ENCODE measurements around the gene PLEKHG5. TPM values are rescaled to one million over a fixed set of nuclear protein-coding genes. Genes with fewer than 3 reads are reported as not detected.

PLEKHG5 gene
- 10 to 100 TPM in 4 of 10 donors, 1 to 10 TPM in 6; 6.9 to 15.1 (median 9.8) TPM for polyA plus RNA-seq (ENCODE audit: insufficient read length in 10 of 10)
- long read RNA-seq, donor 1: 0 reads
- long read RNA-seq, donor 2, full-length matches to known transcripts: 1 of 1 reads
- long read RNA-seq, donor 2, partial matches to known transcripts: 0 of 1 reads
- long read RNA-seq, donor 2, other reads (novel, unspliced or antisense): 0 of 1 reads
- long read RNA-seq, donor 3: 0 reads
- long read RNA-seq, donor 4: 0 reads
- long read RNA-seq, donor 5: 0 reads
- long read RNA-seq, donor 6: 0 reads
- long read RNA-seq, donor 7: 0 reads
- long read RNA-seq, donor 8: 0 reads
- long read RNA-seq, donor 9: 0 reads

DNA sequence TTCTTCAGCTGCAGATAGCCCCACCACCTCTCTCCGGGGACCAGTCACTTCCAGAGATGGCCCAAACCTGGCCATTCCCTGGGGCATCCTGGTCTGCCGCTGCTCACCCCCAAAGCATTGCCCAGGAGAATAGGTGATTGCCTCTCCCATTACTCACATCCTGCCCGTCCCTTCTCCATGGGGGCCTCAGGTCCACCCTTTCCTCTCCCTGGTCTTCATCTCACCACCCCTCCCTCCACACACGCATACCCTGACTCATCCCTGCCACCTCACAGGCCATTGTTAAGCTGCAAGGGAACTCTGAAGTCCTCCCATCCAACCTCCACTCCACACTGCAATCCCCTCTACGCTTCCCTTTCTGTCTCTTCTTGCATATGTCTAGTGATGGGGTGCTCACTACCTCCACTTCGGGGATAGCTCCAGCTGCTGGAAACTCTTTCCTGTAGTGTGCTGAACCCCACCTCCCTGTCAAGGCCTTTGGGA, at the start of gene PLEKHG5:
TSS of gene PLEKHG5 (minus strand) at position 188 of the 483 bp plus-strand sequence. CDS start 14,096 bp downstream, outside the sequence.
- peak in 1 of 3 donors; percentile 69 for DNase-seq

DNA sequence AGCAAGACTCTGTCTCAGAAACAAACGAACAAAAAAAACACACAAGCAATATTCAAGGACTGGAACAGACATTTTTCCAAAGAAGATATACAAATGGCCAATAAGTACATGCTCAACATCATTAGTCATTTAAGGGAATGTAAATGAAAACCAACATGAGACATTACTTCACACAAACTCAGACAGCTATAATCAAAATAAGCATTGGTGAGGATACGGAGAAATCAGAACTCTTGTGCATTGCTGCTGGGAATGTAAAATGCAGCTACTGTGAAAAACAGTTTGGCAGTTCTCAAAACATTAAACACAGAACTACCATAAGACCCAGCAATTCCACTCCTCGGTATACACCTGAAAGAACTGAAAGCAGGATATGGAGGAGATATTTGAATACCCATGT, 47.5 kb upstream of the PLEKHG5 start:
- DNase-seq: no peak

DNA sequence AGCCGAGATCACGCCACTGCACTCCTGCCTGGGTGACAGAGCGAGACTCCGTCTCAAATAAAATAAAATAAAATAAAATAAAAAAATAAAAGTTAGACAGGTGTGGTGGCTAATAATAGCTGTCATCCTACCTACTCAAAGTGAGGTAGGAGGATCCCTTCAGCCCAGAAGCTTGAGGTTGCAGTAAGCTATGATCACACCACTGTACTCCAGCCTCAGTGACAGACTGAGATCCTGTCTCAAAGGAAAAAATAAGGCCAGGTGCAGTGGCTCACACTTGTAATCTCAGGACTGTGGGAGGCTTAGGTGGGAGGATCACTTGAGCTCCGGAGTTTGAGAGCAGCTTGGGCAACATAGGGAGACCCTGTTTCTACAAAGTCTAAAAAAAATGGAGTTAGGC, 44.8 kb upstream of the PLEKHG5 start:
- no peak for DNase-seq

DNA sequence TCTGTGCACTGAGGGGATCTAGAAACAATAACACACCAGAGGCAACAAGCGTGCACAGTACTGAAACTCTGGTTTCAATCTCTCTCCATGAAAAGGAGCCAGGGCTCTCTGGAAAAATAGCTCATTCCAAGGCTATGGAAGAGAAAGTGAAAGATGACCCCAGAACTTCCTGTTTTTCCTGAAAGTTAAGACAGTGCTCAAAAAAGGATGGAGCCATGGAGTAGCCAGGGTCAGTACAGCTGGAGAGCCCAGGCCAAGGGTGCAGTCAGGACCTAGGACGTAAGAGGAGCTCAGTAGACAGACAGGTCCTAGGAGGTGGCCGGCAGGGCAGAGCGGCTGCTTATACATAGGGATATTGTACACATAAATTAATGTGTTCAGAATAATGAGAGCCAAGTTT, 43.7 kb upstream of the PLEKHG5 start:
- no peak for DNase-seq

DNA sequence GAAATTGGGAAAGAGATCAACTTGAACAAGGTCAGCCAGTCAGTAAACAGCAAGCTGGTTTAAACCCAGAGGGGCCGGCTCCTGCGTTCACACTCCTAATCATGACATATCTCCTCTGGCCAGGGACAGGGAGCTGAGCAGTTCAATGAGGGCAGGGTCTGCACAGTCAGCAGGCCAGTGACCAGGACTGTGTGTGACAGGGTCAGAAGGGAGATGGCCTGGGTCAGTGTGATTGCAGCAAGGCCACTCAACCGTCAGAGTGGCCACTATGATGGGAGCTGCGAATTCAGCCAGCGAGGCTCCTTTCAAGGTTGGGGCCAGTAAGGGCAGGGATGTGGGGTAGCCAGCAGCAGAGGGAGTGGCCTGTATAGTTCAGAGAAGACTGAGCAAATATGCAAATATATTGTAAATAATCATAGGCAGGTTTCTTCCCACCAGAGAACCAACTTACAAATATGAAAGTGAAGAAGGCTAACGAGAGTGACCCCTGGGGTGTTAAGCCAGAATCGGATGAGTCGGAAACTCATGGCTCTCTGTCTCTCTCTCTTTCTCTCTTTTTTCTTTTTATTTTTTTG, 42.9 kb upstream of the PLEKHG5 start:
- no peak for DNase-seq

GRCh38 chr1:6531996-6532395, 40.5 kb upstream of the PLEKHG5 start:
- no peak for DNase-seq

DNA sequence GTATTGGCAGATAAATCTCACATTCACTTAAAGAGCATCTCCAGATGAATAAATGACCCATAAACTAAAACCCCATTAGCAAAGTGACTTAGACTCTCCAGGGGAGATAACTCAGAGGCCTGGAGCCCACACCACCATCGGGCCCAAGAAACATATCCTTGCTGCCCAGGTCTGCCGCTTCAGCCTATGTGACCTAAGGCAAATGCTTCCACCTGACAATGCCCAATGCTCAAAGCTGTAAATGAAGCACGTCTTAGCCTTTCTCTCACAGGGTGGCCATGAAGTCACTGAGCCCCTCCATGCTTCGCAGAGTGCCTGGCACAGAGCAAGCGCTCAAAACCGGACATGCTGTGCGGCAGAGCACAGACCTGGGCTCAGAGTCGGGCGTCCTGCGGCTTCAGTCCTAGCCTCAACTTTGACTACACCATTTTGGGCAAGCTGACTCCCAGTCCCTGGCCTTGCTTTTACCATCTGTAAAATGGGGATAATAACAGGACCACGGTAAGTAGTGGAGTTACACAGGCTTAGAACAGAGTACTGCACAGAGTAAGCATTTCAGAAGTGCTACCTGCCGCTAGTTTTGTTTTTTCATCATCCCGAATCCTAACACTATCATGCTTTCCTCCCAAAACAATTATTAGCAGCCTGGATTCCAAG, 39.2 kb upstream of the PLEKHG5 start:
- DNase-seq: no peak

GRCh38 chr1:6528492-6528891, 37.0 kb upstream of the PLEKHG5 start:
- no peak for DNase-seq

GRCh38 chr1:6526316-6526715, 34.8 kb upstream of the PLEKHG5 start:
- no peak for DNase-seq

DNA sequence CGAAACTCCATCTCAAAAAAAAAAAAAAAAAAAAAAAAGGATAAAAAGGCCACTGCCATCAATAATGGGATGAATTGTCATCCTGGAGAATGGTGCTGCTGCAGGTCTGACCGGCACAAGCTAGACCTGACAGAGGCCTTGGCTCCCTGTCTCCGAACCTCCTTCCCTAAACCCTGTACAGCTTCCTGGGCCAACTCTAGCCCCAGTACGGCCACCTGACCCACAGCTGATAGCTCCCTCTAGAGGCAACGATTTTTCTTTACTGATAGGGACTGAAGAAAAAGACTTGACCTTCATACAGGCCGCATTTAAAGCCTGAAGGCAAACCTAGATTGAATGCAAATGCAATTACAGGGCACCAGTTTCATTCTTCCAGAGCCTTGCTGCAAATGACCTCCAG, 32.1 kb upstream of the PLEKHG5 start:
- DNase-seq: no peak

DNA sequence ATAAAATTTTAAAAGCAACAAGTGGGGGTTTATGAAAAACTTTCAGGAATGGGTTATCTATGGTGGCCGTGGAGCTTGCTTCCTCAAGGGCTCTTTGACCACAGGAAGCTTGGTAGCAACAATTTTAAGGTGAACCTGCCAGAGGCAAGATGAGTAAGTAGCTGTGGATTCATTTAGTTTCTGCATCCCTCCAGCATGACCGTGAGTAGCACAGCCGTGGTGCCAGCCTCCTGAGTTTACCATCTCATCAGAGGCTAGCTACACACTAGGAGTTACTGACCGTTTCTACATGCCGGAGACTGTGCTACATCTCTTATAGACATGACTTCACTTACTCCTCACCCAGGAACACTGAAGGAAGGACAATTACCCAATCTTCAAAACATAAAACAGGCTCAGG, 30.1 kb upstream of the PLEKHG5 start:
- no peak for DNase-seq

GRCh38 chr1:6519935-6520671, 28.6 kb upstream of the PLEKHG5 start:
- DNase-seq: peak in 2 of 3 donors; percentile 58 to 79

- DNase-seq: peak in 1 of 3 donors; percentile 81
Observed at GRCh38 chr1:6519491-6519934, 28.0 kb upstream of the PLEKHG5 start.

DNA sequence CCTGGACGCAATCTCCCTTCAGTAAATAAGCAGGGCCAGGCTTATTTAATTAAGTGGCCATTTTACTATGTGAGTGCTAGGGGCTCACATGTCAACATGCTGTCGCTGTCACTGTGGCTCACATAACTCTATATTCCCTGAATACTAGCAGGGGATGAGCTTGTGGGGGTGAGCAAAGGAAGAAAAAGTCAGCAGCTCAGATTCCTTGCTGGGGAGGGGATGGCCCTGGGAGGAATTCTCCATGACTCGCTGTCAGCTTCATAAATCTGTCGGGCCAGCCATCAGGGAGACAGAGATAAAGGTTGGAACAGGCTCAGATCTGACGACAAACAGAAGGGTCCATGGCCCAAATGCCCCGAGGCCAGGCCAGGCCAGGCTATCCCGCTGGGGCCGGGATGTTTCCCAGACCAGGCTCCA, 26.0 kb upstream of the PLEKHG5 start:
- DNase-seq: no peak

GRCh38 chr1:6515771-6516170, 24.3 kb upstream of the PLEKHG5 start:
- DNase-seq: no peak

- DNase-seq: no peak
Observed at GRCh38 chr1:6513320-6513801, 21.9 kb upstream of the PLEKHG5 start.

GRCh38 chr1:6512908-6513280, 21.4 kb upstream of the PLEKHG5 start:
- DNase-seq: no peak

- no peak for DNase-seq
Observed at GRCh38 chr1:6512245-6512907, 20.9 kb upstream of the PLEKHG5 start.

DNA sequence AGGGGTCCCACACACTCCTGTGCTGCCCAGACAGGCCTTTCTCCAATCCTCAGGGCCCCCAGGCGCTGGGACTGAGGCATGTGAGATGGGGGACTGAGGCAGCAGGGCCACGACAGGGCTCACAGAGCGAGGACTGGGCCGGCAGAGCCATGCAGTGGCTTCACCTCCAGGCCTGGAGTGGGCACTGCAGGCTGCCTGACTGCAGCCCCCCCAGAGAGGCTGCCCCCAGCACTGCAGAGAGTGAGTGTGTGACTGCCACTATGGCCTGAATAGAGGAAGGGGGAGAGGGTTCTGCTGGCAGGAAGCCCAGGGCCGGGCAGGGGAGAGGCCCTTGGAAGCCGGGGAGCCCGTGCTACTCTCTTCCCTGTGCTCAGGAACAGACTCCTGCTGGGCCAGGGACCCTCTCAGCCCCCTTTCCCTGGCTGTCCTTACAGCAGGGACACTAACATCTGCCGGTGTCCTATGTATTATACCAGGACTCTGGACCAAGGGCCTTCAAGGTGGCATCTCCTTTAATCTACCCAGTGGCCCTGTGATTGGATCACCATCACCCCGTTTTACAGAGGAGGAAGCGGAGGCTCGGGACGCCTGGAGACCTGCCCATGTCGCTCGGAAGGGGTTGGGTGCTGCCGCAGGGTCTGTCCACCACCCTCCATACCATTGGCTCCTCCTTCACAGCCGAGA, 20.2 kb upstream of the PLEKHG5 start:
- no peak for DNase-seq

DNA sequence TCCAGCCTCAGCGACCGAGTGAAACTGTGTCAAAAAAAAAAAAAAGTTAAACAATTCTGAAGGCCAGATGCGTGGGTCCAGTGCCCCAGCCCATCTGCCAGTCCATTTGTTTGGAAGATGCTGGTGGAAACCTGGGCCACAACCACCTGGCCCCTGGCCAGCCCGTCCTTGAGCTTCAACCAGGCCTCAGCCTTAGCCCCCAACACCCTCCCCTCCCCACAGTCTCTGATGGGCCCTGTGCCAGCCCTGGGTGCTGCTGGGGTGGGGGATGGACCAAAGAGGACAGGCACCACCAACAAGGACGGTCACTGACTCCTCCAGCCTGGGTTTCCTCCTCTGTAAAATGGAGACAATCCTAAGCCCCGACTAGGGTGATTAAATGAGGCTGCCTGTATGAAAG, 19.6 kb upstream of the PLEKHG5 start:
- no peak for DNase-seq

DNA sequence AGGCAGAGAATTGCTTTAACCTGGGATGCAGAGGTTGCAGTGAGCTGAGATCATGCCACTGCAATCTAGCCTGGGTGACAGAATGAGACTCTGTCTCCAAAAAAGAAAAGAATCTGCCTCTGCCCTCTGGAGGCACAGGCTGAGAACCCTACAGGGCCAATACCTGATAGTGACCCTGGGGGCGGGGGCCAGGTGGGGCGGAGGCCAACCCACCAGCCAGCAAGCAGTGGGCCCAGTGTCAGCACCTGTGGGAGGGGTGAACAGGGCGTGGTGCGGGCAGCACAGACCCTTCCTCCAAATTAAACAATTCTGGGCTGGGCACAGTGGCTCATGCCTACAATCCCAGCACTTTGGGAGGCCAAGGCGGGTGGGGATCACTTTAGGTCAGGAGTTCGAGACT, 19.0 kb upstream of the PLEKHG5 start:
- no peak for DNase-seq
